Measurements from ENCODE around the gene UNC13A.

UNC13A gene

GRCh38 chr19:17683078-17683477, 5.1 kb downstream of the UNC13A start:
- H3K27ac ChIP-seq, result no peak overlapping the region
- no peak for TF ChIP-seq ZFX (IDR thresholded peaks at IDR 0.05)
- TF ChIP-seq, protein P1, sequence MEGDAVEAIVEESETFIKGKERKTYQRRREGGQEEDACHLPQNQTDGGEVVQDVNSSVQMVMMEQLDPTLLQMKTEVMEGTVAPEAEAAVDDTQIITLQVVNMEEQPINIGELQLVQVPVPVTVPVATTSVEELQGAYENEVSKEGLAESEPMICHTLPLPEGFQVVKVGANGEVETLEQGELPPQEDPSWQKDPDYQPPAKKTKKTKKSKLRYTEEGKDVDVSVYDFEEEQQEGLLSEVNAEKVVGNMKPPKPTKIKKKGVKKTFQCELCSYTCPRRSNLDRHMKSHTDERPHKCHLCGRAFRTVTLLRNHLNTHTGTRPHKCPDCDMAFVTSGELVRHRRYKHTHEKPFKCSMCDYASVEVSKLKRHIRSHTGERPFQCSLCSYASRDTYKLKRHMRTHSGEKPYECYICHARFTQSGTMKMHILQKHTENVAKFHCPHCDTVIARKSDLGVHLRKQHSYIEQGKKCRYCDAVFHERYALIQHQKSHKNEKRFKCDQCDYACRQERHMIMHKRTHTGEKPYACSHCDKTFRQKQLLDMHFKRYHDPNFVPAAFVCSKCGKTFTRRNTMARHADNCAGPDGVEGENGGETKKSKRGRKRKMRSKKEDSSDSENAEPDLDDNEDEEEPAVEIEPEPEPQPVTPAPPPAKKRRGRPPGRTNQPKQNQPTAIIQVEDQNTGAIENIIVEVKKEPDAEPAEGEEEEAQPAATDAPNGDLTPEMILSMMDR (conservative IDR thresholded peaks at IDR 0.05), result no peak

DNA sequence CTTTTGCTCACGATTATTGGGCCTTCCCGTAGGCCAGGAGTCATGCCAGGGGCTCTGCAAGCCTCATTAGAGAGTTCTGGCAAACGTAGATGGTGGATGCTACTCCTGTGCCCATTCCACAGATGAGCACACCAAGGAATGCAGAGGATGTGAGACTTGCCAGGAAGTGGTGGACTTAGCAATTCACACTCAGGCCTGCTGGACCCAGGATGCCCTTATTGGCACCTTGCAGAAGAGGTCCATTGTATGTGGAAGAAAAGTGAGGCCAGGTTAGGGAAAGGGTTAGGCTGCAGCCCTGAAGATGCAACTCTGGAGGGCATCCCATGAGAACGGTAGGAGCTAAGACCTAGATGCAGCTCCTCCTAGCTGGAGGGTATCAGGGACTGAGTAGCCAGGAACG, 5.9 kb downstream of the UNC13A start:
- H3K27ac ChIP-seq, result no peak overlapping the region
- TF ChIP-seq ZFX (IDR thresholded peaks at IDR 0.05), result no peak
- TF ChIP-seq, protein P1 (conservative IDR thresholded peaks at IDR 0.05), result no peak

GRCh38 chr19:17681505-17682125, 6.5 kb downstream of the UNC13A start:
- no peak for TF ChIP-seq ZFX (IDR thresholded peaks at IDR 0.05)
- TF ChIP-seq, protein P1 (conservative IDR thresholded peaks at IDR 0.05), result no peak
- H3K27ac ChIP-seq, result no peak overlapping the region

DNA sequence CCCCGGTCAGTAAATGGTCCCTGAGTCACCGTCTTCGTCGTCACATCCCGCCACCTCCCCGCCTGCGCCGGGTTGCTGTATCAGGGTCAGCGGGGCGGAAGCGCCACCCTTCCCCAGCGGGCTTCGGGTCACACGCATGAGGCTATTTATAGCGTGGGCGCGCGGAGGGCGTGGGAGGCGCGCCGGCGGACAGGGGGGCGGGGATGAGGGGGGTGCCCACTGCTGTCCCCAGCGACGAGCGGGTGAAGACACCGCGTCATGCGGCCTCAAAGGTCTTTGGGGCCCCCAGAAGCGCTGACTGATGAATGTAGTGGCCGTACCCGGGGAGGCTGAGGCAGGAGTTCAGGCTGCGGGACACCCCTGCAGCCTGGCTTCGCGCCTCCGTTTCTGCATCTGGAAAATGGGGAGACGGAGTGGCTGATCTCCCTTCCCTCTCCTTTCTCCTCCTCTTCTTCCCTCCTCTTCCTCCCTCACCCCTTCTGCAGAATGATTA, 7.9 kb downstream of the UNC13A start:
- TF ChIP-seq ZFX (IDR thresholded peaks at IDR 0.05), result no peak
- TF ChIP-seq, protein P1 (conservative IDR thresholded peaks at IDR 0.05), result no peak
- H3K27ac ChIP-seq, result no peak overlapping the region

DNA sequence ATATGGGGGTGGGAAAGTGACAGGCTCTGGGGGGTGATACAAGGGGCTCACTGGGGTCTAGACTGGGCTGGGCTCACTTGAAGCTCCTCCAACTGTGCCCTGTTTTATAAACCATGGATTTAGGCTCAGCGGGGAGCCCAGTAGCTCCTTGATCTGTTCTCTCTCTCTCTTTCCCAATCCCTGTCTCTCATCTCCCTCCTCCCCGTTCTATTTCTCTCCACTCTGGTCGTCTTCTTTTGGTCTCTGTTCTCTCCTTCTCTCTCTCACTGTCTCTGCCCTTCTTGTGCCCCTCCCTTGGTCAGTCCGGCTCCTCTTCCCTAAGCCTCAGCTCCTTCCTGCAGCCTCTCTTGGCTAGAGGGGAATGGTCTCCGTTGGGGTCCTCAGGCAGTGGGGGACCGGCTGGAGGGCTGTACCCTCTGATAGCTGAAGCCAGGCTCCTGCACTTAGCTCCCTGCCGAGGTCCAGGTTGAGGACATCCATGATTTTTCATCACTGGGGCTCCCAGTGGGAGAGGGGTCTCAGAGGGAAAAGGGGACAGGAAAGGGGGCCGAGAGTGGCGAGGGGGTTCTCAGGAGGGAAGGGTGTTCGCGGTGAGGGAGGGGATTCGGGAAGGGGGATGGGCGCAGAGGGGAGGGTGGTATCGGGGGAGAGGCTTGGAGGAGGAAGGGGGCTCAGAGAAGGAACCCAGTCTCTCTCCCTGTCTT, 8.5 kb downstream of the UNC13A start:
- no peak overlapping the region for H3K27ac ChIP-seq
- TF ChIP-seq, protein P1 (conservative IDR thresholded peaks at IDR 0.05), result no peak
- no peak for TF ChIP-seq ZFX (IDR thresholded peaks at IDR 0.05)

GRCh38 chr19:17678836-17679235, 9.3 kb downstream of the UNC13A start:
- TF ChIP-seq, protein P1 (conservative IDR thresholded peaks at IDR 0.05), result no peak
- TF ChIP-seq ZFX (IDR thresholded peaks at IDR 0.05), result no peak
- H3K27ac ChIP-seq, result no peak overlapping the region

DNA sequence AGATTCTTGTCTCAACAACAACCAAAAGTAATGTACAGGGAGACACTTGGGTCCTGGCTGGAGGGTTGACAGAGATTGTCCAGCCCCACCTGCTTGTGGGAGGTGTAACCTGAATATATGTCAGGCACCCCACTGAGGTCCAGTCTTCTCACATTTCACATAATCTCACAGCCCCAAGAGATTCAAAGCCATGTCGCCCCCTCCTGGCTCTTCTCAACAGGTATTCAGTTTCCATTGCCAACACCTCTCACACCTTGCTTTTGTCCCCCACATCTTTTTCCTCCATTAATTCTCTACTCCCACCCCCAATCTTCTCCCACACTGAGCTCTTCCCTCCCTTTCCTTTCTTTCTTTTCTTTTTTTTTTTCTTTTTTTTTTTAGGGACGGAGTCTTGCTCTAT, 11.2 kb downstream of the UNC13A start:
- H3K27ac ChIP-seq, result no peak overlapping the region
- TF ChIP-seq, protein P1 (conservative IDR thresholded peaks at IDR 0.05), result no peak; the same call in 1 of the 2 replicates
- no peak for TF ChIP-seq ZFX (IDR thresholded peaks at IDR 0.05)
